Measurements from ENCODE around the gene PSME1.
A peak's percentile ranks its signal among the peaks of the same experiment; 100 is the strongest.

DNA sequence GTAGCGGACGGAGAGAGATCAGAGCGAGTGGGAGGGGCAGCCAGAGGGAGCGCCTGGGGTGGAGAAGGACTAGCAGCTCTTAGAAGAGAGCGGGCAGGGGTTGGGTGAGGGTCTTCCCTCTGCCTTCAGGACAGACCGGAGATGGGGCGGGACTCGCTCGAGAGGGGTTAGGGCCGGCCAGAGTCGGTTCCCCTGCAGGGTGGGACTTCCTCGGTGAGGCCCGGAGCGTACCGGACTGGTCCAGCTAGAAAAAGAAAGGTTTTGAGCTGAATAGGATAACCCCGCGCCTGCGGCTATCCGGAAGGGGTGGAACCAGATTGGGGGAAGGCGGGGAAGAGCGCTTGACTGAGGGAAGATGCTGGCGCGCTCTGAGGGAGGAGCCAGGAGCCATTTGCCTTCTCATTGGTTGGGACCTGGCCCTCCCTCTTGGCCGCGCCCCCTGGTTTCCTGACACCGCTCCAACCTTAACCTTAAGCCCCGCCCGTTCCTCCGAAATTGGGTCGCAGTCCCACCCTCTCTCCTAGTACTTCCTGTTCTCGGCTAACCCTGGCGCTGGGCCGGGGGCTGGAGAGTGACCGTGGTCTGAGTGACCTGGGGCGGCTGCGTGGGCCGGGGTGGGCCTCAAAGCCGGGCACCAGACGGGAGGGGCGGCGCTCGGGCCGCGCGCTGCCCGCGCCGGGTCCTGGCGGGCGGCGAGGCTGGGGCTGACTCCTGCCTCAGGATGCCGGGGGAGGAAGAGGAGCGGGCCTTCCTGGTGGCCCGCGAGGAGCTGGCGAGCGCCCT, 11.2 kb downstream of the PSME1 start, which contains the start of gene RNF31:
- TF ChIP-seq, protein P1, sequence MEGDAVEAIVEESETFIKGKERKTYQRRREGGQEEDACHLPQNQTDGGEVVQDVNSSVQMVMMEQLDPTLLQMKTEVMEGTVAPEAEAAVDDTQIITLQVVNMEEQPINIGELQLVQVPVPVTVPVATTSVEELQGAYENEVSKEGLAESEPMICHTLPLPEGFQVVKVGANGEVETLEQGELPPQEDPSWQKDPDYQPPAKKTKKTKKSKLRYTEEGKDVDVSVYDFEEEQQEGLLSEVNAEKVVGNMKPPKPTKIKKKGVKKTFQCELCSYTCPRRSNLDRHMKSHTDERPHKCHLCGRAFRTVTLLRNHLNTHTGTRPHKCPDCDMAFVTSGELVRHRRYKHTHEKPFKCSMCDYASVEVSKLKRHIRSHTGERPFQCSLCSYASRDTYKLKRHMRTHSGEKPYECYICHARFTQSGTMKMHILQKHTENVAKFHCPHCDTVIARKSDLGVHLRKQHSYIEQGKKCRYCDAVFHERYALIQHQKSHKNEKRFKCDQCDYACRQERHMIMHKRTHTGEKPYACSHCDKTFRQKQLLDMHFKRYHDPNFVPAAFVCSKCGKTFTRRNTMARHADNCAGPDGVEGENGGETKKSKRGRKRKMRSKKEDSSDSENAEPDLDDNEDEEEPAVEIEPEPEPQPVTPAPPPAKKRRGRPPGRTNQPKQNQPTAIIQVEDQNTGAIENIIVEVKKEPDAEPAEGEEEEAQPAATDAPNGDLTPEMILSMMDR (IDR thresholded peaks at IDR 0.05), result no peak
- TF ChIP-seq POLR2A (IDR thresholded peaks at IDR 0.05), result peak in 3 of 4 donors; percentile 43 to 71 (median 70)

Measured in upper lobe of left lung (tissue), 4 donors.